SIG-M5 (cell line): ENCODE measurements around the gene RNF175.

Source experiments
- DNase-seq: peaks from one replicate; lab custom pipeline; 2025; lab: John Stamatoyannopoulos, UW

Gene RNF175

GRCh38 chr4:153785910-153786721 lies 26.3 kb upstream of the RNF175 start:
- no peak for DNase-seq

GRCh38 chr4:153784166-153784699 lies 24.4 kb upstream of the RNF175 start:
- no peak for DNase-seq

GRCh38 chr4:153782581-153782980 lies 22.8 kb upstream of the RNF175 start:
- no peak for DNase-seq

GRCh38 chr4:153781717-153782416 lies 22.0 kb upstream of the RNF175 start:
- no peak for DNase-seq

GRCh38 chr4:153781280-153781679 lies 21.5 kb upstream of the RNF175 start:
- no peak for DNase-seq

GRCh38 chr4:153780876-153781275 lies 21.1 kb upstream of the RNF175 start:
- DNase-seq: no peak

- DNase-seq: no peak
Observed at GRCh38 chr4:153780221-153780620, 20.4 kb upstream of the RNF175 start.

GRCh38 chr4:153778383-153778782 lies 18.6 kb upstream of the RNF175 start:
- no peak for DNase-seq

GRCh38 chr4:153777421-153777820 lies 17.6 kb upstream of the RNF175 start:
- DNase-seq: no peak

GRCh38 chr4:153776601-153777000 lies 16.8 kb upstream of the RNF175 start:
- DNase-seq: no peak

- no peak for DNase-seq
Observed at GRCh38 chr4:153773236-153773690, 13.4 kb upstream of the RNF175 start.

GRCh38 chr4:153771046-153771445 lies 11.2 kb upstream of the RNF175 start:
- peak; percentile 2 for DNase-seq

- no peak for DNase-seq
Observed at GRCh38 chr4:153766758-153767157, 6.9 kb upstream of the RNF175 start.

GRCh38 chr4:153765894-153766293 lies 6.1 kb upstream of the RNF175 start:
- no peak for DNase-seq

GRCh38 chr4:153764601-153765368 lies 5.0 kb upstream of the RNF175 start:
- DNase-seq: no peak

- no peak for DNase-seq
Observed at GRCh38 chr4:153763404-153763803, 3.6 kb upstream of the RNF175 start.

- DNase-seq: no peak
Observed at GRCh38 chr4:153758688-153759406, 977 bp downstream of the RNF175 start.

- no peak for DNase-seq
Observed at GRCh38 chr4:153758136-153758535, 1.7 kb downstream of the RNF175 start.

- no peak for DNase-seq
Observed at GRCh38 chr4:153757407-153757806, 2.4 kb downstream of the RNF175 start.

GRCh38 chr4:153755186-153755585 lies 4.6 kb downstream of the RNF175 start:
- no peak for DNase-seq

GRCh38 chr4:153750197-153750817 lies 9.5 kb downstream of the RNF175 start:
- no peak for DNase-seq
